Fibroblast of lung (primary cell): ENCODE measurements around the gene DGAT2.

Experiments
- CTCF ChIP-seq, 2 donors: IDR thresholded peaks in 1 of 2; conservative IDR thresholded peaks in 1 of 2; 1 replicate in 1 of 2; 2 replicates in 1 of 2; pipeline ENCODE4 v1.5.1; 2011 to 2012; ENCODE audit warnings: low read length in 2 of 2, control low read depth in 1 of 2, inconsistent platforms in 1 of 2, low read depth in 1 of 2, mild to moderate bottlenecking in 1 of 2
- EZH2 ChIP-seq: IDR thresholded peaks from 2 replicates; pipeline ENCODE4 v1.5.1; 2012; ENCODE audit warnings: low read length, control low read depth, mild to moderate bottlenecking; ENCODE audit errors: missing control alignments

DNA sequence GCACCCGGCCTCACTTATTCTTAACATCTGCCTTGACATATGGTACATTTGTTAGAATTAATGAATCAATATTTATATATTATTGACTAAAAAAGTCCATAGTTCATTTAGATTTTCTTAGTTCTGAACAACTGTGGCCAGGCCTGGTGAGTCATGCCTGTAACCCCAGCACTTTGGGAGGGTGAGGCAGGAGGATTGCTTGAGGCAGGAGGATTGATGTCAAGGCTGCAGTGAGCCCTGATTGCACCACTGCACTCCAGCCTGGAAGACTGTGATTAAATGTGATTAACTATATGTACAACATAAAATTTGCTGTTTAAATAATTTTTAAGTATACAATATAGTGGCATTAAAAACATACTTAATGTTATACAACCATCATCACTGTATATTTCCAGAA, 52.1 kb downstream of the DGAT2 start:
- TF ChIP-seq EZH2 (no peak), CTCF (conservative IDR thresholded peaks at IDR 0.05 in 1 of 2, IDR thresholded peaks at IDR 0.05 in 1 of 2; ENCODE audit: low read depth in 1 of 2, low read length in 2 of 2) (no peak)
